ENCODE measurements around the gene SSC4D.

The SSC4D gene

DNA sequence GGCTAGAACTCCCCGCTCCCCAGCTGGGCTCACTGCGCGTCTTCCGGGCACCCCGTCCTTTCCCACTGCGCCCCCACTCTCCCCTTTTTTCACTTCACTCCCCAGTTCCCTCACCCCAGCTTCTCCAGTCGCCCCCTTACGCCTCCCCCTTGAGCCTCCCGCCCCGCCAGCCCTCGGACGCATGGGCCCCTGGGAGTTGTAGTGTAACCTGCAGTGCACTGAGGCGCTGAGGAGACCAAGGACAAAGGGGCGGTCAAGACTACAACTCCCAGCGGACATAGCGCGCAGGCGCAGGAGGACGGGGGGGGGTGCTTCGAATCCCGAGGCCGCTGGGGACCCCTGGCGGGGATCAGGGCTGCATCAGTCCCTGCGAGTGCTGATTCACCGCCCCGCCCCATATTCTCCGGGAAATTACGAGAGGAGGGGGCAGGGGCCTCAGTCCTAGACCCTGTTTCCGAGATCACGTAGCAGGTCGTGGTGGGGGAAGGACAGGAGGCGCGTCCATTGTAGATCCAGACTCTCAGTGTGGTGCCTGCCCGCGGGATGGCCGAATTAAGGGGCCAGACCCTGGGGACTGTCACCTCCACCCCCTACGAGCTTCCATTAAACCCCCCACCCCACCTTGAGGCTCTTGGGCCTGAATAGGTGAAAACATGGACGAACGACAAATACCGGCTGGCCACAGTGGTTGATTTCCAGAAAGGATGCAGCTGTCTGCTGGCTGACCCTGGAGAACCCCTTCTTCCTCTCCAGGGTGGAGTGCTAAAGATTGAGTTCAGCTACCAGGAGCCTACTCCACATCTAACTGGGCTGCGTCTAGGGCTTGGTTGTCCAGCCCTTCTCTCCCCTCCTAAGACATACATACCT, 50.2 kb downstream of the SSC4D start:
- peak; percentile 95 for DNase-seq (ENCODE audit: low read depth)
- peak overlapping the region; percentile 84 for H3K4me3 ChIP-seq (ENCODE audit: low read depth, low read length)
- TF ChIP-seq, protein P1, sequence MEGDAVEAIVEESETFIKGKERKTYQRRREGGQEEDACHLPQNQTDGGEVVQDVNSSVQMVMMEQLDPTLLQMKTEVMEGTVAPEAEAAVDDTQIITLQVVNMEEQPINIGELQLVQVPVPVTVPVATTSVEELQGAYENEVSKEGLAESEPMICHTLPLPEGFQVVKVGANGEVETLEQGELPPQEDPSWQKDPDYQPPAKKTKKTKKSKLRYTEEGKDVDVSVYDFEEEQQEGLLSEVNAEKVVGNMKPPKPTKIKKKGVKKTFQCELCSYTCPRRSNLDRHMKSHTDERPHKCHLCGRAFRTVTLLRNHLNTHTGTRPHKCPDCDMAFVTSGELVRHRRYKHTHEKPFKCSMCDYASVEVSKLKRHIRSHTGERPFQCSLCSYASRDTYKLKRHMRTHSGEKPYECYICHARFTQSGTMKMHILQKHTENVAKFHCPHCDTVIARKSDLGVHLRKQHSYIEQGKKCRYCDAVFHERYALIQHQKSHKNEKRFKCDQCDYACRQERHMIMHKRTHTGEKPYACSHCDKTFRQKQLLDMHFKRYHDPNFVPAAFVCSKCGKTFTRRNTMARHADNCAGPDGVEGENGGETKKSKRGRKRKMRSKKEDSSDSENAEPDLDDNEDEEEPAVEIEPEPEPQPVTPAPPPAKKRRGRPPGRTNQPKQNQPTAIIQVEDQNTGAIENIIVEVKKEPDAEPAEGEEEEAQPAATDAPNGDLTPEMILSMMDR (IDR thresholded peaks at IDR 0.05; ENCODE audit: control insufficient read depth, extremely low read depth, insufficient read depth), result peak; percentile 78

DNA sequence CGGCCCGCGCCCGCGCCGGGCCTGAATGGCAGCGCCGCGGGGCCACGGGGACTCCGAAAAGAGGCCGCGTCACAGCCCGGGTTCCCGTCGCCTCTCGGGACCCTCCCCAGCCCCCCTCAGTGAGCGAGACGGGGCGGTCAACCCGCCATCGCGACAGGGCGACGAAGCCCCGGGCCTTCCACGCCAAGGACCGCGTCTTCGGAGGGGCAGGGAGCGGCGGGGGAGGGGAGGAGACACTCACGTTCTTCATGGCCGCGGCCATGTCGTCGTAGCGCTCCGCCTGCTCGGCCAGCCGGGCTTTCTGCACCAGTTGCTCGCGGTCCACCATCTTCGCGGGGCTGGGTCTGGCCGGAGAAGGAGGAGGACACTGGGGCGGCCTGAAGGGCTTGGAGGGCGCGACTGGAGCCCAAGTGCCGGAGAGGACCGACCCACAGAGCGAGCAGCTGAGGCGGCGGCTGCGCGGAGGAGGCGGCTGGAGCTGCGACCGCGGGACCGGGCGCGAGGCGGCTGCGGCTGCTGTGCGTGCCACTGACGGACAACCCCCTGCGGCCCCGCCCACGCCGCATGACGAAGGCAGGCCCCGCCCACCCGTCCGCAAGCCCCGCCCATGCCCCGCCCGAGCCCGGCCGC, 50.9 kb downstream of the SSC4D start, which contains the start of gene YWHAG:
TSS of gene YWHAG (minus strand) at position 511 of the 630 bp plus-strand sequence. CDS start at position 328, 183 bp downstream.
- peak; percentile 35 for DNase-seq (ENCODE audit: low read depth)
- H3K4me3 ChIP-seq (ENCODE audit: low read depth, low read length), result peak within 1 kb of the TSS; percentile 84
- TF ChIP-seq, protein P1 (IDR thresholded peaks at IDR 0.05; ENCODE audit: control insufficient read depth, extremely low read depth, insufficient read depth), result no peak

DNA sequence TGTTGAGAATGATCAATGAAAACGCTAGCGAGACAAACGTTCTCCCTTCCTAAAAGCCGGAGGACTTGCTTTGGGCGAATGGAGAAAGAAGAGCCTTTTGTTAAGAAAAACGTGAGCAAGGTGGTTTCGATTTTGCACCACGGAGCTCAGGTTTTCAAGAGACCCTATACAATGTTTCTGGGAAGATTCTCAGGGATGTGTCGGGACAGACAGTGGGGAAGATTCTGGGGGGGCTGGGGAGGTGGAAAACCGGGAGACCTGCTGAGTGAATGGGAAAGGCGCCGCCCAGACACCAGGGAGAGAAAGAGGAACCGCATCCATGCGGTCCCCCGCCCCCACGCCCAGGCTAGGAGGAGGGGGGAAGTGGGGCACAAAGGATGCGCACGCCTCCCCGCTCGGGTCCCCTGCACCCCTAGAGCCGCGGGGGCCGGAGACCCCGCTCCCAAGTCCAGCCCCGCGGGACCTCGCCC, 51.5 kb downstream of the SSC4D start:
- peak overlapping the region; percentile 84 for H3K4me3 ChIP-seq (ENCODE audit: low read depth, low read length)
- no peak for DNase-seq (ENCODE audit: low read depth)

DNA sequence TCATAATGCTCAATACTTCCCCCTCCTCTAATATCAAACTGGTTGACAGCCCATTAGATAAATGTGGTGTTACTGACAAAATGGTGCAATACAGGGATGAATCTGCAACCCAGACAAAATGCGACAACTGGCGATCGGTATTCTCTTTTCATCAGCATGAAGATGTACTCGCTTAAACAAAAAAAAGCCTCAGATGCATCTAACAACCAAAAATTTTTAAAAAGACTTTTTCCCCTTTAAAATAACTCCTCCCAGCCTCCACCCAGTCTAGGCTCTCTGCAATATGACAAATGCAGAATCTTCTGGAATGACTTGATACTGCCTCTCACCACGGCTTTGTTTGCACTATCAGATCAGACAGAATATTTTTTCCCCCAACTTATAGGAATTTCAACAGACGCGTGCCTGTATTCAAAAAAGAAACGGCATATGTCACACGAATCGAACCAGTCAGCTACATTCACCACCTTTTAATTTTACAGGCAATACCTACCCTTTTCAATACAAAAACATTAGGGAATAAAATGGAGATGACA, 52.0 kb downstream of the SSC4D start:
- peak overlapping the region; percentile 84 for H3K4me3 ChIP-seq (ENCODE audit: low read depth, low read length)
- no peak for DNase-seq (ENCODE audit: low read depth)
- TF ChIP-seq, protein P1 (IDR thresholded peaks at IDR 0.05; ENCODE audit: control insufficient read depth, extremely low read depth, insufficient read depth), result no peak

More for the DNA sequence above, 51.5 kb downstream of the SSC4D start:
- TF ChIP-seq, protein P1 (IDR thresholded peaks at IDR 0.05; ENCODE audit: control insufficient read depth, extremely low read depth, insufficient read depth), result no peak

DNA sequence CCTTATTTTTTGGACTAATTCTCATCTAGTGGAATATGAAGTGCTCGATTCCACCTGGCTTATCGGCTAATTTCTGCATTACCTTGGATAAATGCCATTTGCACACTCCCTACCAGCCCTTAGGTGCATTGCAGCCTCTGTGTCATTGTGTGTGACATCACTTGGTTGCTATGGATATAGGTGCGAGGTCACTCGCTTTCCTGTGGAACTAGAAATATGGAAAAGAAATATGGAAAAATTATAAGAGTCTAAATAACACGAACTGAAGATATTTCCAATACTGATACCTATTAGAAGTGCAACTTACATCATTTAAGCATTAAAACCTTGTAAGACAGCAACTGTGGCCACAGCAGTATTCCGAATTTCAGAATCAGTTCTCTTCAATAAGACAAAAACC, 52.7 kb downstream of the SSC4D start:
- TF ChIP-seq, protein P1 (IDR thresholded peaks at IDR 0.05; ENCODE audit: control insufficient read depth, extremely low read depth, insufficient read depth), result 0 out of 2 replicates have a peak, but pooled peaks have one; percentile 0
- DNase-seq (ENCODE audit: low read depth), result peak; percentile 37
- H3K4me3 ChIP-seq (ENCODE audit: low read depth, low read length), result peak overlapping the region; percentile 84

DNA sequence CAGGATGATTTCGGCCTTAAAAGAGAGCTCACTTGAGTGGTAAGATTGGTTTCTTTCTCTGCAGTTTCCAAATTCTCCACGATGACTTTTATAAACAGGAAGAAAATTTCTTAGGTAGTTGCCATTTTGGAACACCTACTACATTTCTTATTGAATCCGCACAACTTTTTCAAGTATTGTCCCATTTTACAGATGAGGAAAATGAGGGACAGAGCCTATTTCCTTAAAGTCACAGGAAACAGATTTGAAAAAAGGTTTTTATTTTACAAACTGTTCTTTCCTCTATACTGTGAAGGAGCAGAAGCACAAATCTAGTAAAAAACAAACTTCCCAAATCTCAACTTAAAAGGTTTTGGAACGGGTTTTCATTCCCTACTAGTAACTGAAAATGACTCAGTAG, 53.4 kb downstream of the SSC4D start:
- no peak overlapping the region; the same call in 1 of the 2 replicates for H3K4me3 ChIP-seq (ENCODE audit: low read depth, low read length)
- TF ChIP-seq, protein P1 (IDR thresholded peaks at IDR 0.05; ENCODE audit: control insufficient read depth, extremely low read depth, insufficient read depth), result no peak
- DNase-seq (ENCODE audit: low read depth), result no peak

Data from LNCaP clone FGC (cell line).